Measurements from ENCODE around the gene TMEM267. TPM values are rescaled to one million over a fixed set of nuclear protein-coding genes. Genes with fewer than 3 reads are reported as not detected.
A peak's percentile ranks its signal among the peaks of the same experiment; 100 is the strongest.

Gene TMEM267
- total and polyA plus RNA-seq, 10 of the 15 experiments (the other 5 are each of a cell fraction or from before 2014, with no cell fraction given), result 7.7 to 37.3 (median 13.3) TPM

- TF ChIP-seq CEBPZ (IDR thresholded peaks at IDR 0.05; ENCODE audit: low read depth, low read length) (no peak), TAF1 (IDR thresholded peaks at IDR 0.05; ENCODE audit: borderline replicate concordance, low read depth, low read length) (peak; percentile 21; the same call in 1 of the 2 replicates), ZNF217 (IDR thresholded peaks at IDR 0.05) (no peak)
These were observed 613 bp upstream of the TMEM267 start (continued) for GRCh38 chr5:43484106-43484849.

GRCh38 chr5:43482490-43483297, 971 bp downstream of the TMEM267 start:
- 0 out of 4 replicates have a peak, but pooled peaks cover 0 to 3% of the 10 kb centered on the region in 2 experiments for H3K36me3 ChIP-seq (ENCODE audit: control insufficient read depth in 2 of 2, insufficient read depth in 2 of 2, low read length in 1 of 2)
- H4K20me1 ChIP-seq (ENCODE audit: control insufficient read depth, insufficient read depth), result no peaks in the 10 kb centered on the region
- in situ Hi-C loops (cut with MboI), result no loop called here
- no peak for ATAC-seq
- SMC1A ChIA-PET (ENCODE audit: uncharacterized antibody, unreplicated experiment), result interaction anchor here (1.1 to 1.8 kb wide), 2 partner anchors 61 to 120 kb away, joined by 4 to 7 read pairs; partner anchors contain the start of gene NNT
- 24% methylated on average over 6 of the region's 6 CpGs for WGBS (ENCODE audit: insufficient coverage, insufficient replicate concordance, low lambda C conversion rate, missing lambda C conversion rate)
- H3K27me3 ChIP-seq (replicated peaks in 1 of 2; ENCODE audit: control insufficient read depth in 2 of 2, insufficient read depth in 2 of 2, low read length in 1 of 2), result no peaks in the 10 kb centered on the region
- DNase-seq (ENCODE audit: low read depth, low spot score), result no peak
- intact Hi-C loops (cut with micrococcal nuclease; ENCODE audit: unreplicated experiment), result loop anchor here (2.0 to 10.0 kb wide), 6 partner anchors 86 to 490 kb away; partner anchors contain the start of genes HMGCS1, NNT and ZNF131
- peaks cover 21% of the 10 kb centered on the region for H3K79me2 ChIP-seq (ENCODE audit: control insufficient read depth, insufficient read depth, low read length)
- peak overlapping the region; percentile 83 for H2AFZ ChIP-seq (ENCODE audit: control insufficient read depth, low read depth, low read length)
- H3K4me2 ChIP-seq (ENCODE audit: control insufficient read depth, insufficient read depth), result peak overlapping the region; percentile 67
- peak overlapping the region; percentile 80 for H3K4me3 ChIP-seq
- RAD21 ChIA-PET (ENCODE audit: unreplicated experiment), result interaction anchor here (2.3 kb wide), 1 partner anchor 93 kb away, joined by 13 read pairs; no protein-coding TSS in a partner anchor
- H3K4me1 ChIP-seq (ENCODE audit: control insufficient read depth, insufficient read depth, low read length), result peaks cover 3% of the 10 kb centered on the region
- no peaks in the 10 kb centered on the region for H3K9me3 ChIP-seq (replicated peaks; ENCODE audit: control insufficient read depth, insufficient read depth, low read length)
- BruUV-seq (replicated peaks), result TSS peak; percentile 65
- POLR2A ChIA-PET, result interaction anchor here (1.9 kb wide), 1 partner anchor 120 kb away, joined by 15 read pairs; the partner anchor contains the start of gene NNT
- peak overlapping the region; percentile 99 for H3K9ac ChIP-seq (ENCODE audit: control insufficient read depth, insufficient read depth, low read length)
- CTCF ChIA-PET, result interaction anchor here (4.1 kb wide), 1 partner anchor 170 kb away, joined by 20 read pairs; the partner anchor contains the start of gene HMGCS1
- H3K27ac ChIP-seq (ENCODE audit: control insufficient read depth, insufficient read depth), result peak overlapping the region; percentile 100
- no peak for FAIRE-seq
- TF ChIP-seq ZBTB33 (IDR thresholded peaks at IDR 0.05), result no peak
- TF ChIP-seq NFYA (IDR thresholded peaks at IDR 0.05; ENCODE audit: borderline replicate concordance, low read depth, low read length), result no peak
- TF ChIP-seq SUZ12 (IDR thresholded peaks at IDR 0.05; ENCODE audit: unreplicated experiment), result no peak
- TF ChIP-seq POLR2AphosphoS2 (IDR thresholded peaks at IDR 0.05; ENCODE audit: low read depth, low read length), result no peak
- no peak for TF ChIP-seq RB1 (IDR thresholded peaks at IDR 0.05; ENCODE audit: borderline replicate concordance)
- TF ChIP-seq CHD1 (IDR thresholded peaks at IDR 0.05; ENCODE audit: low read depth, low read length), result no peak
- no peak for TF ChIP-seq ZNF207 (IDR thresholded peaks at IDR 0.05; ENCODE audit: borderline replicate concordance)
- TF ChIP-seq DPF2 (IDR thresholded peaks at IDR 0.05), result no peak
- TF ChIP-seq PAX8 (IDR thresholded peaks at IDR 0.05), result no peak
- no peak for TF ChIP-seq ZBED1 (IDR thresholded peaks at IDR 0.05; ENCODE audit: borderline replicate concordance)
- no peak for TF ChIP-seq ETV6 (conservative IDR thresholded peaks at IDR 0.05 in 1 of 2, IDR thresholded peaks at IDR 0.05 in 1 of 2; ENCODE audit: borderline replicate concordance in 1 of 2, low read depth in 1 of 2)

All from GM12878 (cell line).